ENCODE data around the gene ZNF280D.

GRCh38 chr15:56613811-56614210 is 119.5 kb downstream of the ZNF280D start:
- no peak for TF ChIP-seq POLR2AphosphoS5 (IDR thresholded peaks at IDR 0.05; ENCODE audit: low read depth, low read length)
- no peak for TF ChIP-seq POLR2A (IDR thresholded peaks at IDR 0.05; ENCODE audit: low read depth, low read length)
- no peak for TF ChIP-seq TAF1 (IDR thresholded peaks at IDR 0.05; ENCODE audit: borderline replicate concordance, low read depth, low read length)

All from GM12892 (cell line).